ENCODE measurements around the gene MALRD1. TPM values are rescaled to one million over a fixed set of nuclear protein-coding genes. Genes with fewer than 3 reads are reported as not detected.

MALRD1 gene
- total and polyA plus RNA-seq, 2 of the 8 experiments (the other 6 are each of a cell fraction or from before 2014, with no cell fraction given), result 0.32 to 0.35 TPM

- Histone ChIP-seq H3K56ac (replicated peaks; ENCODE audit: insufficient read length, low read depth, low read length) (no peak overlapping the region), H3K9ac (replicated peaks in 1 of 4; ENCODE audit: extremely low read depth in 1 of 4, low read depth in 3 of 4, low read length in 3 of 4) (no peak overlapping the region), H2BK120ac (replicated peaks; ENCODE audit: low read depth, low read length) (no peak overlapping the region), H3K18ac (ENCODE audit: extremely low read depth, low read length) (no peak overlapping the region), H3K27me3 (replicated peaks in 1 of 4; ENCODE audit: control insufficient read depth in 3 of 4, extremely low read depth in 1 of 4, insufficient read depth in 3 of 4, low read length in 3 of 4) (no peaks in the 10 kb centered on the region), H3K9me3 (ENCODE audit: insufficient read depth in 2 of 2, low read depth in 1 of 2, low read length in 1 of 2) (no peaks in the 10 kb centered on the region), H4K8ac (ENCODE audit: extremely low read depth, insufficient read depth, low read length) (no peak overlapping the region), H3K4me1 (replicated peaks in 1 of 4; ENCODE audit: control insufficient read depth in 3 of 4, insufficient read depth in 4 of 4, low read length in 3 of 4) (no peaks in the 10 kb centered on the region), H2BK5ac (ENCODE audit: low read depth, low read length) (no peak overlapping the region), H2AFZ (ENCODE audit: low read length) (no peak overlapping the region), H3K27ac (ENCODE audit: low read depth, low read length) (no peak overlapping the region), H4K5ac (ENCODE audit: insufficient read length, low read depth, low read length) (no peak overlapping the region), H4K20me1 (replicated peaks in 1 of 2; ENCODE audit: control insufficient read depth in 1 of 2, insufficient read depth in 2 of 2, low read length in 2 of 2) (no peaks in the 10 kb centered on the region), H3K4ac (replicated peaks; ENCODE audit: insufficient read length, low read depth, low read length) (no peak overlapping the region), H3K23ac (ENCODE audit: insufficient read length) (no peak overlapping the region), H3K4me2 (ENCODE audit: insufficient read depth in 1 of 2, low read depth in 2 of 2, low read length in 2 of 2) (no peak overlapping the region), H3K79me2 (ENCODE audit: control insufficient read depth in 1 of 2, insufficient read depth in 2 of 2, low read length in 2 of 2) (no peaks in the 10 kb centered on the region), H2AK5ac (ENCODE audit: low read depth, low read length) (no peak overlapping the region), H2BK20ac (ENCODE audit: low read length) (no peak overlapping the region), H3K4me3 (ENCODE audit: extremely low read depth in 1 of 4, insufficient read depth in 2 of 4, low read depth in 3 of 4, low read length in 4 of 4) (no peak overlapping the region), H3K23me2 (ENCODE audit: low read depth, low read length) (no peaks in the 10 kb centered on the region), H2BK15ac (ENCODE audit: low read length) (no peak overlapping the region), H3K36me3 (ENCODE audit: control insufficient read depth in 2 of 4, insufficient read depth in 4 of 4, low read length in 3 of 4) (no peaks in the 10 kb centered on the region), H3K14ac (ENCODE audit: insufficient read length) (no peak overlapping the region), H2BK12ac (ENCODE audit: low read depth, low read length) (no peak overlapping the region), H3K79me1 (ENCODE audit: low read depth, low read length) (no peaks in the 10 kb centered on the region), H4K91ac (replicated peaks; ENCODE audit: insufficient read length, low read length) (no peak overlapping the region)
- POLR2A ChIA-PET (ENCODE audit: partially characterized antibody), result no interaction called here
- FAIRE-seq, result no peak
- CTCF ChIA-PET (ENCODE audit: partially characterized antibody), result no interaction called here
- DNase-seq (ENCODE audit: low read depth in 1 of 2, low spot score in 2 of 2), result no peak
- 90% methylated on average over 5 of the region's 5 CpGs; no CpG with 5 or more reads in 1 of the 2 experiments for WGBS, 2 experiments (ENCODE audit: extremely low coverage in 1 of 2, insufficient coverage in 1 of 2, insufficient read length in 1 of 2, insufficient replicate concordance in 2 of 2, low coverage in 1 of 2, low lambda C conversion rate in 2 of 2, missing lambda C conversion rate in 1 of 2)
- TF ChIP-seq SRF (IDR thresholded peaks at IDR 0.05; ENCODE audit: low read depth, low read length), result no peak
Observed at GRCh38 chr10:19212590-19212989, 164.0 kb downstream of the MALRD1 start.
